GM12878 (cell line): ENCODE data around the gene AP5Z1.

Experiments used
- BMI1 ChIP-seq: fragments of 450-650 bp; IDR thresholded peaks from 2 replicates; pipeline ENCODE4 v1.6.1; 2016; ENCODE audit warnings: mild to moderate bottlenecking, moderate library complexity, borderline replicate concordance
- CEBPB ChIP-seq, 2 experiments: fragments of 150-350 bp in 1 of 2; IDR thresholded peaks; 2 replicates each; pipeline ENCODE4 v1.6.1; 2012 to 2014; ENCODE audit warnings: low read depth in 2 of 2, low read length in 2 of 2, borderline replicate concordance in 1 of 2, inconsistent platforms in 1 of 2
- EGR1 ChIP-seq, 2 experiments: IDR thresholded peaks; 1 replicate in 1 of 2; 2 replicates in 1 of 2; pipeline ENCODE4 v1.6.1; 2011 to 2012; ENCODE audit warnings: low read depth in 2 of 2, low read length in 2 of 2, borderline replicate concordance in 1 of 2, mild to moderate bottlenecking in 1 of 2, moderate library complexity in 1 of 2
- FOXK2 ChIP-seq: fragments of 450-650 bp; IDR thresholded peaks from 2 replicates; pipeline ENCODE4 v1.6.1; 2017; ENCODE audit warnings: mild to moderate bottlenecking, moderate library complexity
- POLR2AphosphoS5 ChIP-seq: IDR thresholded peaks from 2 replicates; pipeline ENCODE4 v1.6.1; 2011; ENCODE audit warnings: mild to moderate bottlenecking, low read length, inconsistent platforms
- TAF1 ChIP-seq: IDR thresholded peaks from 2 replicates; pipeline ENCODE4 v1.6.1; 2011; ENCODE audit warnings: mild to moderate bottlenecking, low read depth, low read length, borderline replicate concordance
- TF ChIP-seq, protein P1 (sequence below), 3 experiments: IDR thresholded peaks in 2 of 3; conservative IDR thresholded peaks in 1 of 3; 2 replicates each; pipeline ENCODE4 v1.5.1; 2011; ENCODE audit warnings: low read depth in 3 of 3, low read length in 3 of 3, mild to moderate bottlenecking in 3 of 3, control low read depth in 2 of 3, moderate library complexity in 2 of 3, inconsistent platforms in 1 of 3, mixed read lengths in 1 of 3; ENCODE audit not compliant: control insufficient read depth in 2 of 3, insufficient read depth in 1 of 3; ENCODE audit errors: extremely low read depth in 1 of 3
- TF ChIP-seq, protein P2 (sequence below): IDR thresholded peaks from 2 replicates; pipeline ENCODE4 v1.6.1; 2012; ENCODE audit warnings: mild to moderate bottlenecking, low read depth, low read length

DNA sequence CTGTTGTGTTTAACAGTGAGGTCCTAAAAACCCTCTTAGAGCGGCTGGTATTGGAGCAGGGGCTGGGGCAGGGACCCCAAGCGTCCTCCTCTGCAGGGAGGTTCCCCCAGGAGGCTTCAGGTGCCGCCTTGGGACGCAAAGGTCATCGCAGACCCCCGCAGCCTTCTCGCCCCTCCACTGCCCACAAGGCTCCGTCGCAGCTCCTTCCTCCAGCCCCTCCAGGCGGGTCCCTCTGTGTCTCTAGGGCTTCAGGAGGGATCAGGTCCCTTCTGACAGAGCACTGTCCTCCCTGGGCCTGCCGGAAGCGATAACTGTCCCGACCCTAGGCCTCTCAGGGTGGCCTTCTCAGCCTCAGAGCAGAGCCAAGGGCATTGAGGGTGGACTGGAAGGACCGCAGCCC, 26.1 kb upstream of the AP5Z1 start:
- TF ChIP-seq TAF1 (no peak), CEBPB (IDR thresholded peaks at IDR 0.05; ENCODE audit: borderline replicate concordance in 1 of 2, low read depth in 2 of 2, low read length in 2 of 2) (no peak), BMI1 (no peak), POLR2AphosphoS5 (no peak), EGR1 (IDR thresholded peaks at IDR 0.05; ENCODE audit: borderline replicate concordance in 1 of 2, low read depth in 2 of 2, low read length in 2 of 2) (no peak), FOXK2 (no peak)
- TF ChIP-seq, protein P1, sequence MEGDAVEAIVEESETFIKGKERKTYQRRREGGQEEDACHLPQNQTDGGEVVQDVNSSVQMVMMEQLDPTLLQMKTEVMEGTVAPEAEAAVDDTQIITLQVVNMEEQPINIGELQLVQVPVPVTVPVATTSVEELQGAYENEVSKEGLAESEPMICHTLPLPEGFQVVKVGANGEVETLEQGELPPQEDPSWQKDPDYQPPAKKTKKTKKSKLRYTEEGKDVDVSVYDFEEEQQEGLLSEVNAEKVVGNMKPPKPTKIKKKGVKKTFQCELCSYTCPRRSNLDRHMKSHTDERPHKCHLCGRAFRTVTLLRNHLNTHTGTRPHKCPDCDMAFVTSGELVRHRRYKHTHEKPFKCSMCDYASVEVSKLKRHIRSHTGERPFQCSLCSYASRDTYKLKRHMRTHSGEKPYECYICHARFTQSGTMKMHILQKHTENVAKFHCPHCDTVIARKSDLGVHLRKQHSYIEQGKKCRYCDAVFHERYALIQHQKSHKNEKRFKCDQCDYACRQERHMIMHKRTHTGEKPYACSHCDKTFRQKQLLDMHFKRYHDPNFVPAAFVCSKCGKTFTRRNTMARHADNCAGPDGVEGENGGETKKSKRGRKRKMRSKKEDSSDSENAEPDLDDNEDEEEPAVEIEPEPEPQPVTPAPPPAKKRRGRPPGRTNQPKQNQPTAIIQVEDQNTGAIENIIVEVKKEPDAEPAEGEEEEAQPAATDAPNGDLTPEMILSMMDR (IDR thresholded peaks at IDR 0.05 in 2 of 3, conservative IDR thresholded peaks at IDR 0.05 in 1 of 3; ENCODE audit: control insufficient read depth in 2 of 3, extremely low read depth in 1 of 3, insufficient read depth in 1 of 3, low read depth in 3 of 3, low read length in 3 of 3) = no peak
- TF ChIP-seq, protein P2, sequence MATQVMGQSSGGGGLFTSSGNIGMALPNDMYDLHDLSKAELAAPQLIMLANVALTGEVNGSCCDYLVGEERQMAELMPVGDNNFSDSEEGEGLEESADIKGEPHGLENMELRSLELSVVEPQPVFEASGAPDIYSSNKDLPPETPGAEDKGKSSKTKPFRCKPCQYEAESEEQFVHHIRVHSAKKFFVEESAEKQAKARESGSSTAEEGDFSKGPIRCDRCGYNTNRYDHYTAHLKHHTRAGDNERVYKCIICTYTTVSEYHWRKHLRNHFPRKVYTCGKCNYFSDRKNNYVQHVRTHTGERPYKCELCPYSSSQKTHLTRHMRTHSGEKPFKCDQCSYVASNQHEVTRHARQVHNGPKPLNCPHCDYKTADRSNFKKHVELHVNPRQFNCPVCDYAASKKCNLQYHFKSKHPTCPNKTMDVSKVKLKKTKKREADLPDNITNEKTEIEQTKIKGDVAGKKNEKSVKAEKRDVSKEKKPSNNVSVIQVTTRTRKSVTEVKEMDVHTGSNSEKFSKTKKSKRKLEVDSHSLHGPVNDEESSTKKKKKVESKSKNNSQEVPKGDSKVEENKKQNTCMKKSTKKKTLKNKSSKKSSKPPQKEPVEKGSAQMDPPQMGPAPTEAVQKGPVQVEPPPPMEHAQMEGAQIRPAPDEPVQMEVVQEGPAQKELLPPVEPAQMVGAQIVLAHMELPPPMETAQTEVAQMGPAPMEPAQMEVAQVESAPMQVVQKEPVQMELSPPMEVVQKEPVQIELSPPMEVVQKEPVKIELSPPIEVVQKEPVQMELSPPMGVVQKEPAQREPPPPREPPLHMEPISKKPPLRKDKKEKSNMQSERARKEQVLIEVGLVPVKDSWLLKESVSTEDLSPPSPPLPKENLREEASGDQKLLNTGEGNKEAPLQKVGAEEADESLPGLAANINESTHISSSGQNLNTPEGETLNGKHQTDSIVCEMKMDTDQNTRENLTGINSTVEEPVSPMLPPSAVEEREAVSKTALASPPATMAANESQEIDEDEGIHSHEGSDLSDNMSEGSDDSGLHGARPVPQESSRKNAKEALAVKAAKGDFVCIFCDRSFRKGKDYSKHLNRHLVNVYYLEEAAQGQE = no peak
